SK-N-SH treated with all-trans-retinoic acid at 6 μM for 48 hours (cell line): Measurements from ENCODE around the gene AMPH.

Experiments used
- ATAC-seq: fragments of 200-7000 bp; cut with Tn5 transposase; 3 replicates; pipeline ENCODE4 v1.9.1; 2020; ENCODE audit warnings: mild to moderate bottlenecking, moderate library complexity
- ARNTL ChIP-seq: fragments of 450-650 bp; formaldehyde crosslinking; IDR thresholded peaks from 2 replicates; pipeline ENCODE4 v1.5.0; 2020; ENCODE audit warnings: low read depth, mild to moderate bottlenecking, moderate library complexity, borderline replicate concordance
- BACH2 ChIP-seq: fragments of 250-450 bp; sonication (Bioruptor Pico); IDR thresholded peaks from 2 replicates; pipeline ENCODE4 v1.9.0; 2021; ENCODE audit warnings: mild to moderate bottlenecking, borderline replicate concordance
- CSDC2 ChIP-seq: fragments of 250-450 bp; sonication (Bioruptor Pico); IDR thresholded peaks from 2 replicates; pipeline ENCODE4 v1.5.0; 2020; ENCODE audit warnings: mild to moderate bottlenecking, moderate library complexity
- ESRRG ChIP-seq: fragments of 250-450 bp; sonication (Bioruptor Pico); IDR thresholded peaks from 2 replicates; pipeline ENCODE4 v1.6.1; 2021; ENCODE audit warnings: mild to moderate bottlenecking
- GLIS3 ChIP-seq: fragments of 250-450 bp; sonication (Bioruptor Pico); IDR thresholded peaks from 2 replicates; pipeline ENCODE4 v1.5.0; 2020; ENCODE audit warnings: mild to moderate bottlenecking, moderate library complexity
- ISL1 ChIP-seq: fragments of 250-450 bp; sonication (Bioruptor Pico); IDR thresholded peaks from 2 replicates; pipeline ENCODE4 v2.1.2; 2022; ENCODE audit warnings: mild to moderate bottlenecking, moderate library complexity
- OSR1 ChIP-seq: fragments of 250-450 bp; sonication (Bioruptor Pico); IDR thresholded peaks from 2 replicates; pipeline ENCODE4 v1.8.0; 2022; ENCODE audit warnings: moderate library complexity, mild to moderate bottlenecking, inconsistent platforms
- PPARA ChIP-seq: fragments of 250-450 bp; sonication (Bioruptor Pico); IDR thresholded peaks from 2 replicates; pipeline ENCODE4 v1.5.0; 2020; ENCODE audit warnings: mild to moderate bottlenecking, borderline replicate concordance
- RARB ChIP-seq: fragments of 250-450 bp; sonication (Bioruptor Pico); IDR thresholded peaks from 2 replicates; pipeline ENCODE4 v1.8.0; 2021; ENCODE audit warnings: mild to moderate bottlenecking, moderate library complexity
- SNAI2 ChIP-seq: fragments of 250-450 bp; sonication (Bioruptor Pico); IDR thresholded peaks from 2 replicates; pipeline ENCODE4 v1.5.0; 2020; ENCODE audit warnings: mild to moderate bottlenecking, moderate library complexity
- TCF4 ChIP-seq: fragments of 250-450 bp; sonication (Bioruptor Pico); IDR thresholded peaks from 2 replicates; pipeline ENCODE4 v1.8.0; 2021; ENCODE audit warnings: mild to moderate bottlenecking, moderate library complexity, borderline replicate concordance
- TOX ChIP-seq: fragments of 250-450 bp; sonication (Bioruptor Pico); IDR thresholded peaks from 2 replicates; pipeline ENCODE4 v1.8.0; 2021; ENCODE audit warnings: mild to moderate bottlenecking, moderate library complexity, borderline replicate concordance
- ZC3H10 ChIP-seq: fragments of 250-450 bp; sonication (Bioruptor Pico); IDR thresholded peaks from 2 replicates; pipeline ENCODE4 v1.5.1; 2021; ENCODE audit warnings: mild to moderate bottlenecking, moderate library complexity
- ZFP3 ChIP-seq: fragments of 250-450 bp; sonication (Bioruptor Pico); IDR thresholded peaks from 2 replicates; pipeline ENCODE4 v1.5.0; 2020; ENCODE audit warnings: mild to moderate bottlenecking, moderate library complexity
- ZFP30 ChIP-seq: fragments of 450-650 bp; formaldehyde crosslinking; IDR thresholded peaks from 2 replicates; pipeline ENCODE4 v1.5.0; 2022; ENCODE audit warnings: mild to moderate bottlenecking, moderate library complexity
- ZNF565 ChIP-seq: fragments of 450-650 bp; formaldehyde crosslinking; conservative IDR thresholded peaks from 2 replicates; pipeline ENCODE4 v1.5.0; 2020; ENCODE audit warnings: low read depth, mild to moderate bottlenecking, moderate library complexity
- ZNF70 ChIP-seq: fragments of 450-650 bp; formaldehyde crosslinking; IDR thresholded peaks from 2 replicates; pipeline ENCODE4 v1.5.0; 2020; ENCODE audit warnings: mild to moderate bottlenecking, moderate library complexity
- ZNF8 ChIP-seq: fragments of 450-650 bp; formaldehyde crosslinking; IDR thresholded peaks from 2 replicates; pipeline ENCODE4 v1.5.0; 2020; ENCODE audit warnings: mild to moderate bottlenecking, moderate library complexity
- TF ChIP-seq, protein P1 (sequence below): fragments of 250-450 bp; sonication (Bioruptor Pico); IDR thresholded peaks from 2 replicates; pipeline ENCODE4 v1.5.1; 2021; ENCODE audit warnings: mild to moderate bottlenecking, moderate library complexity
- TF ChIP-seq, protein P2 (sequence below): fragments of 250-450 bp; sonication (Bioruptor Pico); IDR thresholded peaks from 2 replicates; pipeline ENCODE4 v1.8.0; 2020; ENCODE audit warnings: mild to moderate bottlenecking, moderate library complexity, borderline replicate concordance
- TF ChIP-seq, protein P3 (sequence below): fragments of 250-450 bp; sonication (Bioruptor Pico); IDR thresholded peaks from 2 replicates; pipeline ENCODE4 v1.5.0; 2020; ENCODE audit warnings: mild to moderate bottlenecking, moderate library complexity
- TF ChIP-seq, protein P4 (sequence below): fragments of 250-450 bp; sonication (Bioruptor Pico); IDR thresholded peaks from 2 replicates; pipeline ENCODE4 v1.8.0; 2021; ENCODE audit warnings: low read depth, mild to moderate bottlenecking, moderate library complexity, borderline replicate concordance
- TF ChIP-seq, protein P5 (sequence below): fragments of 250-450 bp; sonication (Bioruptor Pico); IDR thresholded peaks from 2 replicates; pipeline ENCODE4 v1.5.1; 2020; ENCODE audit warnings: low read depth, mild to moderate bottlenecking, moderate library complexity

AMPH gene

DNA sequence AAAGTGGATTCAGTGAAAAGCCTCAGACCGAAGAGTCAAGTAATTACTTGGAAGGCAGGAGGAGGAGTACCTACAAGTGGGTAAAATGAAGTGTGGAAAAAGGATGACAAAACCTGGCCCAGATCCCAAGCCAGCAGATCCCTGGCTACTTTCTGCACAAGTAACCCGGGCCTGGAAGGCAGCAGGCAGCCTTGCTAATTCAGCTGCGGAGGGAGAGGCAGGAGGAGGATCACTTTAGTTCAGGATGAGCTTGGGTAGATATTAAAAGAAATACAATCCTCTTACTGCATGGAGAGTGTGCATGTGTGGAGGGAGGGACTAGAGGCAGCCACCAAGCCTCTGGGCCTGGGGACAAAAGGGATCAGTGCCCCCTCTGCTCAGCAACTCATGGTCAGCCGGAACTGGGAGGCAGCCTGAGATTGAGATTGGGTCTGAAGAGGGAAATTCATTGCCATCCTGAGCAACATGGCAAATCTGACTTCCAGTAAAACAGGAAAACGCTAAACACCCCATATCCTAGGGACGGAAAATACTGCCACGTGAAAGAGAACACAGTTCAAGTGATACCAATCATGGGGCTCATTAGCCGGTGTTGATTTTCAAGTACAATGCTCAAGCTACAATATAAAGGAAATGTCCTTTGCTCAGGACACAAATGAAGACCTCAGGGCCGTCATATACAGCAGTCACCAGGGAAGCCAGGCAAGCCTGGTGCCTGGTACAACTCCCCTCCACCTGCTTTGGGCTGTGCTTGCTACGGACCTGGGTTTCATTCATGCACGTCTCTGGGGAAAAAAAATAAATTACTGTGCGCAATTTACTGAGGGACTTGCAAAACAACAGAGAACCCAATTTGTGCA, 1.3 kb downstream of the AMPH start:
- no peak; the same call in 2 of the 3 replicates for ATAC-seq
- TF ChIP-seq RARB (CRISPR knock-in tag), result no peak
- no peak for TF ChIP-seq BACH2 (CRISPR knock-in tag)
- no peak for TF ChIP-seq SNAI2 (CRISPR knock-in tag)
- TF ChIP-seq TCF4, result no peak
- no peak for TF ChIP-seq ZFP30 (CRISPR knock-in tag)
- TF ChIP-seq, protein P1, sequence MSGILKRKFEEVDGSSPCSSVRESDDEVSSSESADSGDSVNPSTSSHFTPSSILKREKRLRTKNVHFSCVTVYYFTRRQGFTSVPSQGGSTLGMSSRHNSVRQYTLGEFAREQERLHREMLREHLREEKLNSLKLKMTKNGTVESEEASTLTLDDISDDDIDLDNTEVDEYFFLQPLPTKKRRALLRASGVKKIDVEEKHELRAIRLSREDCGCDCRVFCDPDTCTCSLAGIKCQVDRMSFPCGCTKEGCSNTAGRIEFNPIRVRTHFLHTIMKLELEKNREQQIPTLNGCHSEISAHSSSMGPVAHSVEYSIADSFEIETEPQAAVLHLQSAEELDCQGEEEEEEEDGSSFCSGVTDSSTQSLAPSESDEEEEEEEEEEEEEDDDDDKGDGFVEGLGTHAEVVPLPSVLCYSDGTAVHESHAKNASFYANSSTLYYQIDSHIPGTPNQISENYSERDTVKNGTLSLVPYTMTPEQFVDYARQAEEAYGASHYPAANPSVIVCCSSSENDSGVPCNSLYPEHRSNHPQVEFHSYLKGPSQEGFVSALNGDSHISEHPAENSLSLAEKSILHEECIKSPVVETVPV, result no peak
- TF ChIP-seq GLIS3 (CRISPR knock-in tag), result no peak

DNA sequence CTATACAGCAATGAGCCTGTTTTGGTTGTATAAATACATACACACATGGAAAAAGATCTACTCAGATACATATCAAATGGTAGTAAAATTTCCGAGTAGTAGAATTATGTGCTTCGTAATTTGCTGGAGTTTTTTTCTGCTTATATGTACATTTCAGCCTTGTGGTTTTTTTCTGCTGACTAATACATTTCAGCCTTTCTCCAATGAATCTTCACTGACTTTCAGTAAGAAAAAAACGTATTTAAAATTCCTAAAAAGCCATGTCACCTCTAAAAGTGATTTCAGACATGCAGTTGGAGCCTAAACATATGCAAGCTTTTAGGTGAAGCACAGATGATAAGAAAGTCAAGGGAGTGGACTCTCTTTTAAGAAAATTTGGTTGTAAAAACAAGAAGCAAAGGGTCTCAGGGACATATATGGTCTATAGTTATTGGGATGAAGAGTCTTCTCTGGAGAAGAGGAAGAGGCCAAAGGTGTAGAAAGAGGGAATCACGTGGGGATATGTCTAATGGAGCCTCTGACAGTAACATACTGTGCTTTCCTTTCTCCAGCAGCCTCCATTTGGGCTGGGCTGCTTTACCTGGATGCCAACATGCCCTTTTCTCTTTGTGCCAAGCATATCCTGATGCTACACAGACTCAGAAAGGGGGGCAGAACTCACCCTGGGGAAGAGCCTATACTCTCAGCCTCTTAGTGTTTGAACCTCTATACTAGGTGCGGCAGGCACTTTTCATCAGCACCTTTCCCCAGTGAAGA, 2.4 kb downstream of the AMPH start:
- TF ChIP-seq TOX (no peak), ISL1 (no peak), GLIS3 (CRISPR knock-in tag) (no peak), RARB (CRISPR knock-in tag) (no peak), OSR1 (CRISPR knock-in tag) (no peak), ZNF70 (no peak), CSDC2 (CRISPR knock-in tag) (no peak), TCF4 (no peak), ZNF8 (CRISPR knock-in tag) (no peak), ESRRG (CRISPR knock-in tag) (no peak), BACH2 (CRISPR knock-in tag) (no peak), PPARA (CRISPR knock-in tag) (no peak), ZNF565 (CRISPR knock-in tag) (no peak), SNAI2 (CRISPR knock-in tag) (no peak), ZFP30 (CRISPR knock-in tag) (no peak)
- TF ChIP-seq, protein P1, result no peak
- TF ChIP-seq, protein P2, sequence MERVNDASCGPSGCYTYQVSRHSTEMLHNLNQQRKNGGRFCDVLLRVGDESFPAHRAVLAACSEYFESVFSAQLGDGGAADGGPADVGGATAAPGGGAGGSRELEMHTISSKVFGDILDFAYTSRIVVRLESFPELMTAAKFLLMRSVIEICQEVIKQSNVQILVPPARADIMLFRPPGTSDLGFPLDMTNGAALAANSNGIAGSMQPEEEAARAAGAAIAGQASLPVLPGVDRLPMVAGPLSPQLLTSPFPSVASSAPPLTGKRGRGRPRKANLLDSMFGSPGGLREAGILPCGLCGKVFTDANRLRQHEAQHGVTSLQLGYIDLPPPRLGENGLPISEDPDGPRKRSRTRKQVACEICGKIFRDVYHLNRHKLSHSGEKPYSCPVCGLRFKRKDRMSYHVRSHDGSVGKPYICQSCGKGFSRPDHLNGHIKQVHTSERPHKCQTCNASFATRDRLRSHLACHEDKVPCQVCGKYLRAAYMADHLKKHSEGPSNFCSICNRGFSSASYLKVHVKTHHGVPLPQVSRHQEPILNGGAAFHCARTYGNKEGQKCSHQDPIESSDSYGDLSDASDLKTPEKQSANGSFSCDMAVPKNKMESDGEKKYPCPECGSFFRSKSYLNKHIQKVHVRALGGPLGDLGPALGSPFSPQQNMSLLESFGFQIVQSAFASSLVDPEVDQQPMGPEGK (CRISPR knock-in tag), result no peak
- TF ChIP-seq, protein P3, sequence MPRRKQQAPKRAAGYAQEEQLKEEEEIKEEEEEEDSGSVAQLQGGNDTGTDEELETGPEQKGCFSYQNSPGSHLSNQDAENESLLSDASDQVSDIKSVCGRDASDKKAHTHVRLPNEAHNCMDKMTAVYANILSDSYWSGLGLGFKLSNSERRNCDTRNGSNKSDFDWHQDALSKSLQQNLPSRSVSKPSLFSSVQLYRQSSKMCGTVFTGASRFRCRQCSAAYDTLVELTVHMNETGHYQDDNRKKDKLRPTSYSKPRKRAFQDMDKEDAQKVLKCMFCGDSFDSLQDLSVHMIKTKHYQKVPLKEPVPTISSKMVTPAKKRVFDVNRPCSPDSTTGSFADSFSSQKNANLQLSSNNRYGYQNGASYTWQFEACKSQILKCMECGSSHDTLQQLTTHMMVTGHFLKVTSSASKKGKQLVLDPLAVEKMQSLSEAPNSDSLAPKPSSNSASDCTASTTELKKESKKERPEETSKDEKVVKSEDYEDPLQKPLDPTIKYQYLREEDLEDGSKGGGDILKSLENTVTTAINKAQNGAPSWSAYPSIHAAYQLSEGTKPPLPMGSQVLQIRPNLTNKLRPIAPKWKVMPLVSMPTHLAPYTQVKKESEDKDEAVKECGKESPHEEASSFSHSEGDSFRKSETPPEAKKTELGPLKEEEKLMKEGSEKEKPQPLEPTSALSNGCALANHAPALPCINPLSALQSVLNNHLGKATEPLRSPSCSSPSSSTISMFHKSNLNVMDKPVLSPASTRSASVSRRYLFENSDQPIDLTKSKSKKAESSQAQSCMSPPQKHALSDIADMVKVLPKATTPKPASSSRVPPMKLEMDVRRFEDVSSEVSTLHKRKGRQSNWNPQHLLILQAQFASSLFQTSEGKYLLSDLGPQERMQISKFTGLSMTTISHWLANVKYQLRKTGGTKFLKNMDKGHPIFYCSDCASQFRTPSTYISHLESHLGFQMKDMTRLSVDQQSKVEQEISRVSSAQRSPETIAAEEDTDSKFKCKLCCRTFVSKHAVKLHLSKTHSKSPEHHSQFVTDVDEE (CRISPR knock-in tag), result no peak
- no peak for ATAC-seq

DNA sequence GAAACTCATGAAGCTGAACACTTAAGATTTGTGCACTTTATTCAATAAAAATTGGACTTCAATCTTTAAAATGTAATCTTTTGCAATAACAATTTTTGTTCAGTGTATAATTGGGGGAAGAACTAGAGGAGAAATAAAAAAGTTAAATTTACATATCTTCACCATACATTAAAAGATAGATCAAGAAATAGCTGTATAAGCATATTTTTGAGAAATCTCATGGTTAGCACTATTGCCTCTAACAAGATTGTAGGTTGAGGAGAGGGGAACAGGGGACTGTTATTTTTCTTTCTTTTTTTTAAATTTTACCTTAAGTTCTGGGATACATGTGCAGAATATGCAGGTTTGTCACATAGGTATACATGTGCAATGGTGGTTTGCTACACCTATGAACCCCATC, 5.3 kb downstream of the AMPH start:
- TF ChIP-seq CSDC2 (CRISPR knock-in tag), result no peak
- TF ChIP-seq OSR1 (CRISPR knock-in tag), result no peak
- no peak for TF ChIP-seq ZNF8 (CRISPR knock-in tag)
- no peak for TF ChIP-seq ARNTL (CRISPR knock-in tag)
- TF ChIP-seq TCF4, result no peak
- no peak for TF ChIP-seq SNAI2 (CRISPR knock-in tag)
- TF ChIP-seq ZFP3, result no peak
- TF ChIP-seq ZNF565 (CRISPR knock-in tag), result no peak
- TF ChIP-seq, protein P4, sequence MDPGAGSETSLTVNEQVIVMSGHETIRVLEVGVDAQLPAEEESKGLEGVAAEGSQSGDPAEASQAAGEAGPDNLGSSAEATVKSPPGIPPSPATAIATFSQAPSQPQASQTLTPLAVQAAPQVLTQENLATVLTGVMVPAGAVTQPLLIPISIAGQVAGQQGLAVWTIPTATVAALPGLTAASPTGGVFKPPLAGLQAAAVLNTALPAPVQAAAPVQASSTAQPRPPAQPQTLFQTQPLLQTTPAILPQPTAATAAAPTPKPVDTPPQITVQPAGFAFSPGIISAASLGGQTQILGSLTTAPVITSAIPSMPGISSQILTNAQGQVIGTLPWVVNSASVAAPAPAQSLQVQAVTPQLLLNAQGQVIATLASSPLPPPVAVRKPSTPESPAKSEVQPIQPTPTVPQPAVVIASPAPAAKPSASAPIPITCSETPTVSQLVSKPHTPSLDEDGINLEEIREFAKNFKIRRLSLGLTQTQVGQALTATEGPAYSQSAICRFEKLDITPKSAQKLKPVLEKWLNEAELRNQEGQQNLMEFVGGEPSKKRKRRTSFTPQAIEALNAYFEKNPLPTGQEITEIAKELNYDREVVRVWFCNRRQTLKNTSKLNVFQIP (CRISPR knock-in tag), result no peak
- TF ChIP-seq, protein P5, sequence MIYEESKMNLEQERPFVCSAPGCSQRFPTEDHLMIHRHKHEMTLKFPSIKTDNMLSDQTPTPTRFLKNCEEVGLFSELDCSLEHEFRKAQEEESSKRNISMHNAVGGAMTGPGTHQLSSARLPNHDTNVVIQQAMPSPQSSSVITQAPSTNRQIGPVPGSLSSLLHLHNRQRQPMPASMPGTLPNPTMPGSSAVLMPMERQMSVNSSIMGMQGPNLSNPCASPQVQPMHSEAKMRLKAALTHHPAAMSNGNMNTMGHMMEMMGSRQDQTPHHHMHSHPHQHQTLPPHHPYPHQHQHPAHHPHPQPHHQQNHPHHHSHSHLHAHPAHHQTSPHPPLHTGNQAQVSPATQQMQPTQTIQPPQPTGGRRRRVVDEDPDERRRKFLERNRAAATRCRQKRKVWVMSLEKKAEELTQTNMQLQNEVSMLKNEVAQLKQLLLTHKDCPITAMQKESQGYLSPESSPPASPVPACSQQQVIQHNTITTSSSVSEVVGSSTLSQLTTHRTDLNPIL, result no peak
- no peak for TF ChIP-seq BACH2 (CRISPR knock-in tag)
- TF ChIP-seq, protein P2 (CRISPR knock-in tag), result no peak
- no peak for TF ChIP-seq PPARA (CRISPR knock-in tag)
- no peak for TF ChIP-seq ZC3H10 (CRISPR knock-in tag)
- ATAC-seq, result no peak
